Mucosa of gallbladder (tissue), 1 donor: ENCODE results near the gene SHFL. TPM values are rescaled to one million over a fixed set of nuclear protein-coding genes. Genes with fewer than 3 reads are reported as not detected.

Source experiments
- DNase-seq: peaks from one replicate; pipeline ENCODE4 v3.0.0-alpha.2; 2020; ENCODE audit warnings: low spot score
- total RNA-seq: library from RNA; stranded (reverse); gene quantifications from one replicate; pipeline ENCODE4 v1.2.1, GENCODE V29; 2021
- donor health status: DM: no; HTN: no; CAD: no.

SHFL gene
- total RNA-seq, 1 donor from 2014 or later, result 71.4 TPM

GRCh38 chr19:10087296-10088061, 1.4 kb downstream of the SHFL start:
- DNase-seq, result no peak

- DNase-seq, result no peak
These were observed 2.9 kb downstream of the SHFL start for GRCh38 chr19:10088949-10089554.

GRCh38 chr19:10089801-10090375, 3.8 kb downstream of the SHFL start:
- DNase-seq, result no peak

- no peak for DNase-seq
These were observed 5.2 kb downstream of the SHFL start for GRCh38 chr19:10091370-10091687.

- no peak for DNase-seq
These were observed 6.0 kb downstream of the SHFL start for GRCh38 chr19:10091895-10092641.

- DNase-seq, result no peak
These were observed 6.7 kb downstream of the SHFL start for GRCh38 chr19:10092648-10093294.

- DNase-seq, result no peak
These were observed 7.4 kb downstream of the SHFL start for GRCh38 chr19:10093295-10094186.

GRCh38 chr19:10095622-10095947, 9.5 kb downstream of the SHFL start:
- DNase-seq, result no peak

GRCh38 chr19:10095948-10096614, 10.0 kb downstream of the SHFL start:
- peak; percentile 93 for DNase-seq

GRCh38 chr19:10096615-10096963, 10.5 kb downstream of the SHFL start:
- no peak for DNase-seq

GRCh38 chr19:10100163-10100785, 14.2 kb downstream of the SHFL start:
- DNase-seq, result no peak

- no peak for DNase-seq
These were observed 16.7 kb downstream of the SHFL start for GRCh38 chr19:10102787-10103236.

- DNase-seq, result no peak
These were observed 18.0 kb downstream of the SHFL start for GRCh38 chr19:10104130-10104513.

- peak; percentile 61 for DNase-seq
These were observed 18.8 kb downstream of the SHFL start for GRCh38 chr19:10104665-10105508.

GRCh38 chr19:10105509-10106099, 19.5 kb downstream of the SHFL start:
- DNase-seq, result no peak

- peak; percentile 99 for DNase-seq
These were observed 20.2 kb downstream of the SHFL start, which contains the start of gene PPAN for GRCh38 chr19:10106100-10106936. Gene PPAN, plus strand, starts transcription at chr19:10106362. Its CDS starts 33 bp downstream, at chr19:10106395.

GRCh38 chr19:10107254-10107653, 21.1 kb downstream of the SHFL start:
- no peak for DNase-seq
